Endothelial cell of umbilical vein (primary cell): ENCODE results near the gene TOX2. TPM values are rescaled to one million over a fixed set of nuclear protein-coding genes. Genes with fewer than 3 reads are reported as not detected.

Experiments used
- BruUV-seq: library from RNA; stranded (reverse); fragments of 400-500 nt; replicated peaks from 2 replicates; lab custom pipeline; 2021; lab: Mats Ljungman, UMichigan
- CTCF ChIA-PET: fragments of 300-600, 350-600 bp; sonication (Branson Sonifier 250); formaldehyde crosslinking; loops from one replicate; lab custom pipeline; 2021; ENCODE audit warnings: antibody characterized with exemption, inconsistent platforms; lab: Charles Lee
- POLR2A ChIA-PET: fragments of 300-600, 350-600 bp; sonication (Branson Sonifier 250); formaldehyde crosslinking; loops from one replicate; lab custom pipeline; 2021; ENCODE audit warnings: antibody characterized with exemption, inconsistent platforms; lab: Charles Lee
- DNase-seq: peaks from one replicate; pipeline ENCODE4 v3.0.0-alpha.2; 2011; ENCODE audit warnings: low read depth, low spot score
- FAIRE-seq: peaks from 2 replicates; lab custom pipeline; 2011; peaks lifted over from hg19 to GRCh38; lab: Jason Lieb, UNC
- H2AFZ ChIP-seq: 2 replicates; pipeline ENCODE4 v1.6.0; 2012; ENCODE audit warnings: low read depth, low read length, control low read depth, inconsistent platforms
- H3K27ac ChIP-seq: 2 replicates; pipeline ENCODE4 v1.5.1; 2011; ENCODE audit warnings: low read depth, mild to moderate bottlenecking, control low read depth, low read length, moderate library complexity; ENCODE audit not compliant: insufficient read depth
- H3K27me3 ChIP-seq, 2 experiments: 2 replicates each; pipeline versions ENCODE4 v1.6.0 to v1.6.1; 2011; ENCODE audit warnings: low read length in 2 of 2, mixed read lengths in 1 of 2; ENCODE audit not compliant: control insufficient read depth in 2 of 2, insufficient read depth in 2 of 2
- H3K36me3 ChIP-seq, 2 experiments: 2 replicates in 1 of 2; 3 replicates in 1 of 2; pipeline ENCODE4 v1.5.1; 2011; ENCODE audit warnings: low read length in 2 of 2, mild to moderate bottlenecking in 1 of 2, moderate library complexity in 1 of 2; ENCODE audit not compliant: control insufficient read depth in 2 of 2, insufficient read depth in 2 of 2; ENCODE audit errors: extremely low read depth in 1 of 2
- H3K4me1 ChIP-seq: 3 replicates; pipeline ENCODE4 v1.5.1; 2011; ENCODE audit warnings: mild to moderate bottlenecking, low read length; ENCODE audit not compliant: control insufficient read depth, insufficient read depth; ENCODE audit errors: extremely low read depth
- H3K4me2 ChIP-seq: 2 replicates; pipeline ENCODE4 v1.6.1; 2011; ENCODE audit warnings: low read length, control low read depth, mixed read lengths; ENCODE audit not compliant: insufficient read depth
- H3K4me3 ChIP-seq, 3 experiments: fragments of 200-600 bp in 1 of 3; sonication (generic), shearing (Covaris generic) in 1 of 3; replicated peaks in 1 of 3; 2 replicates each; pipeline ENCODE4 v1.5.1; 2011 to 2016; ENCODE audit warnings: control low read depth in 3 of 3, low read length in 3 of 3, mild to moderate bottlenecking in 2 of 3, inconsistent platforms in 1 of 3, low read depth in 1 of 3, moderate library complexity in 1 of 3; ENCODE audit not compliant: insufficient read depth in 1 of 3
- H3K79me2 ChIP-seq: 2 replicates; pipeline ENCODE4 v1.6.0; 2012; ENCODE audit warnings: low read length, inconsistent platforms; ENCODE audit not compliant: control insufficient read depth, insufficient read depth
- H3K9ac ChIP-seq: replicated peaks from 2 replicates; pipeline ENCODE3; 2011; ENCODE audit warnings: low read length, control low read depth; ENCODE audit not compliant: insufficient read depth; ENCODE audit errors: extremely low read depth
- H3K9me1 ChIP-seq: replicated peaks from 3 replicates; pipeline ENCODE4 v1.6.0; 2011; ENCODE audit warnings: mild to moderate bottlenecking, low read length; ENCODE audit not compliant: control insufficient read depth, insufficient read depth; ENCODE audit errors: extremely low read depth
- H3K9me3 ChIP-seq: replicated peaks from 2 replicates; pipeline ENCODE4 v1.5.1; 2012; ENCODE audit warnings: low read length, inconsistent platforms; ENCODE audit not compliant: control insufficient read depth, insufficient read depth
- H4K20me1 ChIP-seq: replicated peaks from 2 replicates; pipeline ENCODE3; 2011; ENCODE audit warnings: mild to moderate bottlenecking, low read length; ENCODE audit not compliant: control insufficient read depth, insufficient read depth; ENCODE audit errors: extremely low read depth
- EZH2 ChIP-seq: IDR thresholded peaks from 2 replicates; pipeline ENCODE4 v1.6.1; 2012; ENCODE audit warnings: borderline replicate concordance, low read depth, mild to moderate bottlenecking, moderate library complexity, low read length, inconsistent platforms; ENCODE audit not compliant: severe bottlenecking
- FOS ChIP-seq: IDR thresholded peaks from 2 replicates; pipeline ENCODE4 v1.6.1; 2011; ENCODE audit warnings: mild to moderate bottlenecking, low read length, moderate library complexity, borderline replicate concordance; ENCODE audit not compliant: insufficient read depth
- GATA2 ChIP-seq: IDR thresholded peaks from 2 replicates; pipeline ENCODE4 v1.7.0; 2011; ENCODE audit warnings: low read depth, mild to moderate bottlenecking, moderate library complexity, mixed read lengths, low read length; ENCODE audit not compliant: insufficient read length, insufficient read depth
- JUN ChIP-seq: IDR thresholded peaks from 2 replicates; pipeline ENCODE4 v1.6.1; 2011; ENCODE audit warnings: borderline replicate concordance, low read depth; ENCODE audit not compliant: insufficient read length, insufficient read depth
- MYC ChIP-seq: IDR thresholded peaks from one replicate; pipeline ENCODE4 v1.6.1; 2011; ENCODE audit warnings: mild to moderate bottlenecking, low read depth, low read length
- POLR2A ChIP-seq: IDR thresholded peaks from 2 replicates; pipeline ENCODE4 v1.6.1; 2012; ENCODE audit warnings: low read depth, mild to moderate bottlenecking, control low read depth, low read length
- POLR2AphosphoS5 ChIP-seq: IDR thresholded peaks from 2 replicates; pipeline ENCODE4 v1.6.1; 2012; ENCODE audit warnings: low read depth, mild to moderate bottlenecking, control low read depth, low read length, moderate library complexity; ENCODE audit not compliant: insufficient read depth
- dilution Hi-C: fragments of 300-500 bp; cut with MboI; formaldehyde crosslinking; loops from one replicate; pipeline ENCODE4 v1.15.0; 2019; ENCODE audit warnings: low sequenced_read_pairs; ENCODE audit not compliant: extremely low pct_ligation_motif_present
- intact Hi-C: fragments of 100-400 bp; cut with micrococcal nuclease; formaldehyde crosslinking; loops from one replicate; pipeline ENCODE4 v1.10.0; 2022
- polyA plus RNA-seq, 4 experiments: library from polyadenylated mRNA; depleted of rRNA in 3 of 4; stranded (reverse) in 3 of 4; unstranded in 1 of 4; fragments of >200 nt; gene quantifications; 2 replicates each; pipeline versions ENCODE4 v1.2.1 to v1.2.3, GENCODE V29; 2011 to 2012; ENCODE audit warnings: missing spikeins in 1 of 4
- total RNA-seq: library from RNA; stranded (reverse); gene quantifications from 2 replicates; pipeline ENCODE4 v1.2.3, GENCODE V29; 2021
- TF ChIP-seq, protein P1 (sequence below): IDR thresholded peaks from 2 replicates; pipeline ENCODE4 v1.6.1; 2011; ENCODE audit not compliant: insufficient read depth, insufficient read length
- TF ChIP-seq, protein P2 (sequence below), 2 donors: IDR thresholded peaks; 1 replicate in 1 of 2; 2 replicates in 1 of 2; pipeline ENCODE4 v1.5.1; 2011; ENCODE audit warnings: low read length in 2 of 2, mild to moderate bottlenecking in 2 of 2, moderate library complexity in 2 of 2, control low read depth in 1 of 2, inconsistent platforms in 1 of 2, low read depth in 1 of 2; ENCODE audit not compliant: insufficient read depth in 1 of 2; ENCODE audit errors: extremely low read depth in 1 of 2

The TOX2 gene
- total and polyA plus RNA-seq, 2 donors (not counting 3 experiments of a cell fraction or from before 2014, with no cell fraction given) = 7.0 to 18.6 TPM

DNA sequence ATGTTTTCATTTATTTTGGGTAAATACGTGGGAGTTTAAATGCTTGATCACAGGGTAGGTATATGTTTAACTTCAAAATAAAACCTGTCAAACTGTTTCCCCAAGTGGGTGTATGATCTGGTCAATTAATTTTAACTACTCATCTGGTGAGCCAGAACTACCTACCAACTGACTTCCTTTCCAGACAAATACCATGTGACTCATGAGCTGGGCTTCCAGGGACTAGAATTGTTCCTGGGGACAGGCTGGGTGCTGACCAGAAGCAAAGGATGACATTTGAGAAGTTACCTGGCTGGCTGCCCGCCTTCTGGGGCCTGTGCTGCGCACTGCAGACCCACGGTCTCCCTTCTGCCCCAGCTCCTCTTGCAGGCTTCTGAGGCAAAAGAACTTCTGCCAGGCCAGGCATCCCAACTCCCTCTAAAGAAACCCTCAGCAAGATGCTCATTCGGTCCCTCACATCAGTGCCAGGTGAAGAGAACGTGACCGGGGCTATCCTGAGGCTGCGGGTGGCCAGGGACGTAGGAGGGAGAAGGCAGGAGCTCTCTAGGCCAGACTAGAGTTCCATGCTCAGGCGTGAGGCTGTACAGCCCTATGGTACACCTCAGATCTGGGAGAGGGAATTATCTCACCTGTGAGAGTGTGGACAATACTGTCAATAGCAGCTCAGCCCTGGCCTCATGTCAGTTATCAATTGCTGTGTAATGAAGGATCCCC is 168.7 kb downstream of the TOX2 start:
- Histone ChIP-seq H2AFZ (no peak overlapping the region), H3K9ac (no peak overlapping the region), H3K4me2 (no peak overlapping the region), H3K79me2 (no peaks in the 10 kb centered on the region), H3K9me3 (no peaks in the 10 kb centered on the region), H3K4me1 (no peaks in the 10 kb centered on the region), H3K4me3 (no peak overlapping the region), H3K27ac (no peak overlapping the region), H3K36me3 (no peaks in the 10 kb centered on the region), H4K20me1 (no peaks in the 10 kb centered on the region), H3K27me3 (no peaks in the 10 kb centered on the region), H3K9me1 (no peaks in the 10 kb centered on the region)
- intact Hi-C loops = no loop called here
- dilution Hi-C loops = no loop called here
- FAIRE-seq = no peak
- DNase-seq = no peak
- TF ChIP-seq EZH2 = no peak
- TF ChIP-seq POLR2AphosphoS5 = no peak
- no peak for TF ChIP-seq JUN
- TF ChIP-seq, protein P1, sequence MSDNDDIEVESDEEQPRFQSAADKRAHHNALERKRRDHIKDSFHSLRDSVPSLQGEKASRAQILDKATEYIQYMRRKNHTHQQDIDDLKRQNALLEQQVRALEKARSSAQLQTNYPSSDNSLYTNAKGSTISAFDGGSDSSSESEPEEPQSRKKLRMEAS = no peak
- TF ChIP-seq MYC = no peak
- no peak for TF ChIP-seq POLR2A
- TF ChIP-seq FOS = no peak
- TF ChIP-seq GATA2 = no peak
- TF ChIP-seq, protein P2, sequence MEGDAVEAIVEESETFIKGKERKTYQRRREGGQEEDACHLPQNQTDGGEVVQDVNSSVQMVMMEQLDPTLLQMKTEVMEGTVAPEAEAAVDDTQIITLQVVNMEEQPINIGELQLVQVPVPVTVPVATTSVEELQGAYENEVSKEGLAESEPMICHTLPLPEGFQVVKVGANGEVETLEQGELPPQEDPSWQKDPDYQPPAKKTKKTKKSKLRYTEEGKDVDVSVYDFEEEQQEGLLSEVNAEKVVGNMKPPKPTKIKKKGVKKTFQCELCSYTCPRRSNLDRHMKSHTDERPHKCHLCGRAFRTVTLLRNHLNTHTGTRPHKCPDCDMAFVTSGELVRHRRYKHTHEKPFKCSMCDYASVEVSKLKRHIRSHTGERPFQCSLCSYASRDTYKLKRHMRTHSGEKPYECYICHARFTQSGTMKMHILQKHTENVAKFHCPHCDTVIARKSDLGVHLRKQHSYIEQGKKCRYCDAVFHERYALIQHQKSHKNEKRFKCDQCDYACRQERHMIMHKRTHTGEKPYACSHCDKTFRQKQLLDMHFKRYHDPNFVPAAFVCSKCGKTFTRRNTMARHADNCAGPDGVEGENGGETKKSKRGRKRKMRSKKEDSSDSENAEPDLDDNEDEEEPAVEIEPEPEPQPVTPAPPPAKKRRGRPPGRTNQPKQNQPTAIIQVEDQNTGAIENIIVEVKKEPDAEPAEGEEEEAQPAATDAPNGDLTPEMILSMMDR (IDR thresholded peaks at IDR 0.05; ENCODE audit: extremely low read depth in 1 of 2, insufficient read depth in 1 of 2, low read depth in 1 of 2, low read length in 2 of 2) = no peak
- ChIA-PET POLR2A (no interaction called here), CTCF (interaction anchor here (0.9 to 7.6 kb wide), 6 partner anchors 9 to 634 kb away, joined by 3 to 191 read pairs (median 4); no protein-coding TSS in a partner anchor)
- BruUV-seq = no TSS peak
